ENCODE data around the gene PRKD2.

- TF ChIP-seq EZH2 (IDR thresholded peaks at IDR 0.05) (no peak), POLR2AphosphoS5 (IDR thresholded peaks at IDR 0.05; ENCODE audit: borderline replicate concordance, low read depth, low read length) (no peak)
These were observed 16.2 kb upstream of the PRKD2 start for GRCh38 chr19:46732966-46733689.
